Testis (tissue), 3 donors: Measurements from ENCODE around the gene TADA2A. TPM values are rescaled to one million over a fixed set of nuclear protein-coding genes. Genes with fewer than 3 reads are reported as not detected.
A peak's percentile ranks its signal among the peaks of the same experiment; 100 is the strongest.

Source experiments
- DNase-seq: peaks from one replicate; pipeline ENCODE4 v3.0.0-alpha.2; 2019
- H3K27ac ChIP-seq, 2 donors: fragments of 200-600 bp; sonication (generic); one replicate each; pipeline ENCODE4 v1.5.1; 2019
- H3K27me3 ChIP-seq: fragments of 200-600 bp; sonication (generic); one replicate; pipeline ENCODE4 v1.5.1; 2019
- H3K36me3 ChIP-seq: fragments of 200-600 bp; sonication (generic); one replicate; pipeline ENCODE4 v1.5.1; 2017; ENCODE audit warnings: low read depth; ENCODE audit errors: missing control alignments
- H3K4me1 ChIP-seq: fragments of 200-600 bp; sonication (generic); one replicate; pipeline ENCODE4 v1.5.1; 2019
- H3K4me3 ChIP-seq, 2 donors: fragments of 200-600 bp; sonication (generic); one replicate each; pipeline ENCODE4 v1.5.1; 2017 to 2019
- H3K9me3 ChIP-seq: fragments of 200-600 bp; sonication (generic); one replicate; pipeline ENCODE4 v1.5.1; 2017
- CTCF ChIP-seq, 3 experiments: fragments of 450-650 bp in 2 of 3; fragments of 200-600 bp in 1 of 3; sonication (generic) in 1 of 3; IDR thresholded peaks; one replicate each; pipeline ENCODE4 v1.5.1; 2016 to 2019; ENCODE audit warnings: antibody characterized with exemption in 3 of 3, mild to moderate bottlenecking in 2 of 3, moderate library complexity in 1 of 3
- POLR2A ChIP-seq: fragments of 450-650 bp; IDR thresholded peaks from one replicate; pipeline ENCODE4 v1.6.1; 2017; ENCODE audit warnings: antibody characterized with exemption, mild to moderate bottlenecking, moderate library complexity
- WGBS, 2 donors: methylation state at CpG; one replicate each; pipeline ENCODE4 v1.1.5; 2018; 5-methylcytosine and 5-hydroxymethylcytosine counted together
- intact Hi-C: fragments of 100-400 bp; cut with DNase I; formaldehyde crosslinking; loops from one replicate; pipeline ENCODE4 v1.15.1; 2023; ENCODE audit warnings: low total_unique reads
- polyA plus RNA-seq: library from polyadenylated mRNA; stranded (reverse); fragments of 350-450 nt; fragmentation: Illumina TruSeq; extraction: RNeasy Lipid Tissue Mini Kit (QIAGEN cat#74804); gene quantifications from one replicate; pipeline ENCODE4 v1.2.3, GENCODE V29; 2014; ENCODE audit warnings: low read depth, low replicate concordance; ENCODE audit not compliant: insufficient read depth
- total RNA-seq, 2 donors: library from RNA; depleted of rRNA; stranded (reverse); fragments of >200 nt; gene quantifications; one replicate each; pipeline ENCODE4 v1.2.3, GENCODE V29; 2016

The TADA2A gene
- total and polyA plus RNA-seq, 3 donors from 2014 or later: 33.5 to 62.8 (median 44.0) TPM

GRCh38 chr17:37488607-37489196 lies 82.0 kb downstream of the TADA2A start:
- intact Hi-C loops: no loop called here
- Histone ChIP-seq H3K9me3 (no peaks in the 10 kb centered on the region), H3K4me3 (peak overlapping the region; percentile 80 to 82), H3K36me3 (no peaks in the 10 kb centered on the region), H3K27me3 (no peaks in the 10 kb centered on the region), H3K4me1 (peaks cover 33% of the 10 kb centered on the region), H3K27ac (peak overlapping the region; percentile 46 to 71)
- WGBS, 2 donors: 0 to 1% methylated on average over 20 to 25 of the region's 25 CpGs
- DNase-seq: peak; percentile 70
- TF ChIP-seq POLR2A: no peak
- TF ChIP-seq CTCF (IDR thresholded peaks at IDR 0.05): no peak

GRCh38 chr17:37489197-37490001 lies 82.7 kb downstream of the TADA2A start, which contains the start of gene DUSP14:
DUSP14 (plus strand) TSS chr17:37489891; CDS start chr17:37512273, 22,382 bp downstream.
- Histone ChIP-seq H3K9me3 (no peaks in the 10 kb centered on the region), H3K36me3 (no peaks in the 10 kb centered on the region), H3K4me1 (peaks cover 33% of the 10 kb centered on the region), H3K4me3 (peak within 1 kb of the TSS; percentile 80 to 82), H3K27ac (peak within 1 kb of the TSS; percentile 46 to 71), H3K27me3 (no peaks in the 10 kb centered on the region)
- WGBS, 2 donors: 1% methylated on average over 50 of the region's 100 CpGs; no CpG with 5 or more reads in 1 of the 2 donors
- peak; percentile 84 for DNase-seq
- intact Hi-C loops: no loop called here
- TF ChIP-seq POLR2A (no peak), CTCF (IDR thresholded peaks at IDR 0.05) (no peak)

- DNase-seq: peak; percentile 65
- no peaks in the 10 kb centered on the region for H3K27me3 ChIP-seq
- H3K9me3 ChIP-seq: no peaks in the 10 kb centered on the region
- H3K4me3 ChIP-seq: peak overlapping the region; percentile 80 to 82
- TF ChIP-seq POLR2A: no peak
- TF ChIP-seq CTCF (IDR thresholded peaks at IDR 0.05): no peak
- H3K4me1 ChIP-seq: peaks cover 33% of the 10 kb centered on the region
- peak overlapping the region; percentile 46 to 48 for H3K27ac ChIP-seq
- 1% methylated on average over 20 to 35 of the region's 56 CpGs for WGBS, 2 donors
- H3K36me3 ChIP-seq: no peaks in the 10 kb centered on the region
- intact Hi-C loops: no loop called here
Measured at GRCh38 chr17:37490022-37490587, 83.4 kb downstream of the TADA2A start.

- Histone ChIP-seq H3K27me3 (no peaks in the 10 kb centered on the region), H3K27ac (peak overlapping the region; percentile 35 to 46), H3K4me3 (peak overlapping the region; percentile 80 to 82), H3K9me3 (no peaks in the 10 kb centered on the region), H3K4me1 (peaks cover 33% of the 10 kb centered on the region), H3K36me3 (no peaks in the 10 kb centered on the region)
- no peak for TF ChIP-seq POLR2A
- no peak for TF ChIP-seq CTCF (IDR thresholded peaks at IDR 0.05)
- 4 to 18% methylated on average over 21 to 24 of the region's 24 CpGs for WGBS, 2 donors
- peak; percentile 71 for DNase-seq
- intact Hi-C loops: no loop called here
Measured at GRCh38 chr17:37490638-37491614, 84.2 kb downstream of the TADA2A start.
